ENCODE results near the gene SCGB1C1.

DNA sequence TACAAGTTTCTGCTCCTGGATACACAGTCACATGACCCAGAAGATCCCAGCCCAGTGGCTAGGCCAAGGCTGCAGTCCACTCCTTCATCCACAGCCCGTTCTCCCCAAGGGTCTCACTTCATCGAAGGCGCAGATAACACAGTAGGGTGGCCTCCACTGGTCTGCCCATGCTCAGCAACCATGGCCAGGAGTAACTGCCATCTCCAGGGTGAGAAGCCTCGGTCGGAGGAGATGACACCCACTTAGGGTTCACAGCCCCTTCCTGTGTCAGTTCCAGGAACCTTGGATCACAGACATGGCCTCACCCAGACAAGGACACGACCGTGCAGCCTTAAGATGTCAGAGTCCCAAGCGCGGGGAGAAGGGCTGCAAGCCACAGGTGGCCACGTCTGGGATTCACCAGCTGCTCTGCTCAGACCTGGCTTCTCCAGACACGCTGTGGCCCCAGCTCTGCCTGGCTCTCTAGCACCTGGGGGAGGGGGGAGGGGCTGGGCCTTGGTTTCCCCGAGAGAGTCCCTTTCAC, 11.8 kb downstream of the SCGB1C1 start:
- TF ChIP-seq, protein P1, sequence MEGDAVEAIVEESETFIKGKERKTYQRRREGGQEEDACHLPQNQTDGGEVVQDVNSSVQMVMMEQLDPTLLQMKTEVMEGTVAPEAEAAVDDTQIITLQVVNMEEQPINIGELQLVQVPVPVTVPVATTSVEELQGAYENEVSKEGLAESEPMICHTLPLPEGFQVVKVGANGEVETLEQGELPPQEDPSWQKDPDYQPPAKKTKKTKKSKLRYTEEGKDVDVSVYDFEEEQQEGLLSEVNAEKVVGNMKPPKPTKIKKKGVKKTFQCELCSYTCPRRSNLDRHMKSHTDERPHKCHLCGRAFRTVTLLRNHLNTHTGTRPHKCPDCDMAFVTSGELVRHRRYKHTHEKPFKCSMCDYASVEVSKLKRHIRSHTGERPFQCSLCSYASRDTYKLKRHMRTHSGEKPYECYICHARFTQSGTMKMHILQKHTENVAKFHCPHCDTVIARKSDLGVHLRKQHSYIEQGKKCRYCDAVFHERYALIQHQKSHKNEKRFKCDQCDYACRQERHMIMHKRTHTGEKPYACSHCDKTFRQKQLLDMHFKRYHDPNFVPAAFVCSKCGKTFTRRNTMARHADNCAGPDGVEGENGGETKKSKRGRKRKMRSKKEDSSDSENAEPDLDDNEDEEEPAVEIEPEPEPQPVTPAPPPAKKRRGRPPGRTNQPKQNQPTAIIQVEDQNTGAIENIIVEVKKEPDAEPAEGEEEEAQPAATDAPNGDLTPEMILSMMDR (conservative IDR thresholded peaks at IDR 0.05; ENCODE audit: low read length), result no peak
- no peak for TF ChIP-seq EZH2phosphoT487 (IDR thresholded peaks at IDR 0.05; ENCODE audit: borderline replicate concordance)

Data from Loucy (cell line).